Left colon (tissue), 2 donors: ENCODE measurements around the gene BCAR1. TPM values are rescaled to one million over a fixed set of nuclear protein-coding genes. Genes with fewer than 3 reads are reported as not detected.
A peak's percentile ranks its signal among the peaks of the same experiment; 100 is the strongest.
"Not testable (repeated sequence)": the region's sequence is repeated elsewhere in the genome, so short reads cannot be mapped to it uniquely, and the experiment has no call there.

Source experiments
- ATAC-seq: fragments of 200-7000 bp; cut with Tn5 transposase; one replicate; pipeline ENCODE4 v1.9.1; 2020; ENCODE audit warnings: mild to moderate bottlenecking, moderate library complexity
- DNase-seq, 2 donors: peaks; one replicate each; pipeline ENCODE4 v3.0.0-alpha.2; 2020
- intact Hi-C, 2 donors: fragments of 100-400 bp; cut with DNase I in 1 of 2; cut with micrococcal nuclease in 1 of 2; formaldehyde crosslinking; loops; one replicate each; pipeline versions ENCODE4 v1.11.2 to v1.14.0; 2022; cut with DNase I, micrococcal nuclease
- total RNA-seq, 2 donors: library from RNA; stranded (reverse); fragmentation: NEBNext Ultra II Directional; extraction: Animal tissue kit (Norgen Biotek cat#: 25700); gene quantifications; one replicate each; pipeline ENCODE4 v1.2.1, GENCODE V29; 2021
- donor health status: DM: no; HTN: no; CAD: no.
- donor health status: DM: yes; HTN: yes; CAD: no.

BCAR1 gene
- total RNA-seq, 2 donors from 2014 or later, result 139 to 145 TPM

DNA sequence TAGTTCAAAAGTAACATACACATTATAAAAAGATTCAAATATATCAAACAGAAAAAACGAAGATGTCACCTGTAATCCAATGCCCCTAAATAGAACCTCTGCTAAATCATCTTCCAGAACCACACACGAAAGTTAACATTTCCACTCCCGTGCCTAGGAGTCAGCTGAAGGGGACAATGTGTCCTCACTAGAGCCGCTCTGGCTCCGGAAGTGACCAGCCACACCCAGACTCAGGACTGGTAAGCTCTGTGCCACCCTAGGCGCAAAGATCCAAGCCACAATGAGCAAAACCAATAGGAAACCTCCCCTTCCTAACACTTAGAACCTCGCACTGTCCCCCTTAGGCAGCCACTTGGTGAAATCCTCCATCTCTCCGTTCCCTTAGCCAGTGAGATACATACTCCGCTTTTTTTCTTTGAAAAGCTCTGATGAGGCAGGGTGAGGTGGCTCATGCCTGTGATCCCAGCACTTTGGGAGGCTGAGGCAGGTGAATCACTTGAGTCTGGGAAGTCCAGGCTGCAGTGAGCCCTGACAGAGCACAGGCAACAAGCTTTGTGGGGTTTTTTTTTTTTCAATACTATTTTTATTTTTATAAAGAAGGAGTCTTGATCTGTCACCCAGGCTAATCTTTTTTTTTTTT, 20.8 kb downstream of the BCAR1 start:
- DNase-seq (no peak), ATAC-seq (no peak)
- intact Hi-C loops, result loop anchor here (5.0 to 10.0 kb wide), 2 partner anchors 157 to 164 kb away; no protein-coding TSS in a partner anchor

DNA sequence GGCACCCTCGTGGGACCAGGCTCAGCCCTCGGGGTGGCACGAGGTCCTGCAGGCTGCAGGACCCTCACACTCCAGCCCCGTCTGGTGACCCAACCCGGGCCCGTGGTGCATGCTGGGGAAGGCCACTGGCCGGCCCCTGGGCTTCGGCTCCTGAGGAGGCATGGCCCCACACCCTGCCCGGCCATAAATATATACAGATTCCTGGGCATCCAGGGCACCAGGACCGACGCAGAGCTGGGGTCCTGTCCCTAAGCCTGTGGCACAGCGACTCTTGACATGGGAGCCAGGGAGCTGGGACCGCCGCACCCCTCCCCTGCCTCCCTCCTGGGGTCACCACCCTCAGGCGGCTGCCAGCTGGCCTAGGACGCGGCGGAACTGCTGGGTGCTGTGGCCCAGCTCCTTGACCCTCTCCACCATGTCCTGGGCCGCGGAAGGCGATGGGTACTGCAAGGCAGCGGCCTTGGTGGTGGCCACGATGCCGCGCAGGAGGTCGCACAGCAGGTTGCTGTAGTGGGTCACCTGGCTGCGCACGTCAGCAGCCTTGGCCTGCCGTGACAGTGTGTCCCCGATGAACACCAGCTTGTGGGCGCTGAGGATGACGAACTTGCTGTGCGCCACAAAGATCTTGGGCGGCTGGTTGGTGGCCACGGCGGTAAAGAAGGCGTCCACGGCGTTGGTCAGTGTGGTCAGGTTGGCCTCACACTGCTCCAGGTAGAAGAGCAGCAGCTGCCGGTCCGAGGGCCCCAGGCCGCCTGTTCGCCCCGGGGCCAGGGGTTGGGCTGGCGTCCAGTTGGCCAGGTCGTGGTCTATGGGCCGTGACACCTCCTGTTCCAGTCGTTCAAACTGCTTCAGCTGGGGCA, 22.0 kb downstream of the BCAR1 start:
- intact Hi-C loops, result loop anchor here (5.0 to 10.0 kb wide), 2 partner anchors 158 to 165 kb away; no protein-coding TSS in a partner anchor
- ATAC-seq (no peak), DNase-seq (no peak)

DNA sequence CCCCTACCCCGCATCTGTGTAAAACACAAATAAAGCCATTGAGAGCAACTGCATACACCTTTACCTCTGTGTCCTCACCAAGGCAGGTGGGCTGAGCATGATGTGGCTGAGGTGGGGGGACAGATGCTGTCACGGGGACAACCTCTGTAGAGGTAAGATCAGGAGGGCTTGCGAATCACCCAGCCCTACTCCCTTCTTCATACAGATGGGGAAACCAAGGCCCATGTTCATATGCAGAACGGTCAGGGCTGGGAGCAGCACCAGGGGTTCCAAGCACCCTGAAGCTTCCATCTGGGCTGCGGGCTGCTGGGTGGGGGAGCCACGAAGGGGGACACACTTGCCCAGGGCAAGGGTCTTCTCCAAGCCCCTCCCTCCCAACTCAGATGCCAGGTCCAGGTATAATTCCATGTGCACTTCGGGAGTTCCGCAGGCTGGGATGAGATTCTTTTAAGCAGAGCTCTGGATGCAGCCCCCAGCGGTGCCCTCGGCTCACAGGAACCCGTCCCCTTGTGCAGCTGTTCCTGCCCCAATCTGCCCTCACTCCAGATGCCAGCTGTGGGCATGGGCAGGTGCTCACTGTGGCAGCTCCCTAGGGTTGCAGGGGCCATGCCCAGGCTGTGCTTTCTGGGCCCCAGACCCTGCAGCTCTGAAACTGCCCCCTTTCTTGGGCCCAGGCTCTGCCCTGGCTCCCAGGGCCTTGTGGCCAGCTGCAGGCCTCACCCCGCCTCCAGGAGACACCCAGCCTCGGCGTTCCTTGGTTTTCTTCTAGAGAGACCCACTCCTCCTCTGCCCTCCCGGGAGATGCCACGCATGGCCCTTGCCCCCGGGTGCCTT, 23.1 kb downstream of the BCAR1 start:
- ATAC-seq (peak; percentile 0), DNase-seq (no peak)
- intact Hi-C loops, result no loop called here

DNA sequence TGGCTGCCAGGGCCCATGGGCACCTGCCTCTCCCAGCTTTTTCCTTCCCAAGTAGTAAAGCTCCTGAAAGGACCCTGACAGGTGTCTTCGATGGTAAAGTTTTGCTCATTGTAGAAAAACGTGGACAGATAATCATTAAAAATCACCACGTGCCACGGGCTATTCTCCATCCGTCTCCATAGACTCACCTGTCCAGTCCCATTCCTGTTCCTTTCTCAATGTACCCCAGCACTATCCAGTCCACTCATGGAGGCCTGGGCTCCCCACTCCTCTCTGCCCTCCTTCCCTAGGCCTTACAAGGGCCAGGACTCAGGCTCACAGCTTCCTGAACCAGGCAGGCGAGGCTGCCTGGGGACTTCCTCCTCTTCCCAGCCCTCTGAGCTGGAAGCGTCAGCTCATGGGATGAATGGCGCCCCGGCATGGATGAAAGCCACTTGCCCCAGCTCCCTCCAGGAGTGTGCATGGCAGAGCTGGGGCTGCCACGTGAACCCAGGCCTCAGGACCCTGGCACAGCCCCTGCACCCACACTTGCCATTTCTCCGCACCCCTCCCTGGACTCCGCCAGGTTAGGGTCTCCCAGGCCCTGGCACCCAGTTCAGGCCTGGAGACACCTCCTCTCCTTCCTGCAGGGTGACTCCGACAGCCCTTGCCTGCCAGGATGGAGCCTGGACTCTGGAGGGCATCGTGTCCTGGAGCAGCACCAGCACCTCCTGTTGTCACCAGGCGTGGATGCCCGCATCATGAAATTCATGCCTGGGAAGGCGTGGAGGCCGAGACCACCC, 23.9 kb downstream of the BCAR1 start:
- intact Hi-C loops, result no loop called here
- DNase-seq (no peak), ATAC-seq (peak; percentile 20)

DNA sequence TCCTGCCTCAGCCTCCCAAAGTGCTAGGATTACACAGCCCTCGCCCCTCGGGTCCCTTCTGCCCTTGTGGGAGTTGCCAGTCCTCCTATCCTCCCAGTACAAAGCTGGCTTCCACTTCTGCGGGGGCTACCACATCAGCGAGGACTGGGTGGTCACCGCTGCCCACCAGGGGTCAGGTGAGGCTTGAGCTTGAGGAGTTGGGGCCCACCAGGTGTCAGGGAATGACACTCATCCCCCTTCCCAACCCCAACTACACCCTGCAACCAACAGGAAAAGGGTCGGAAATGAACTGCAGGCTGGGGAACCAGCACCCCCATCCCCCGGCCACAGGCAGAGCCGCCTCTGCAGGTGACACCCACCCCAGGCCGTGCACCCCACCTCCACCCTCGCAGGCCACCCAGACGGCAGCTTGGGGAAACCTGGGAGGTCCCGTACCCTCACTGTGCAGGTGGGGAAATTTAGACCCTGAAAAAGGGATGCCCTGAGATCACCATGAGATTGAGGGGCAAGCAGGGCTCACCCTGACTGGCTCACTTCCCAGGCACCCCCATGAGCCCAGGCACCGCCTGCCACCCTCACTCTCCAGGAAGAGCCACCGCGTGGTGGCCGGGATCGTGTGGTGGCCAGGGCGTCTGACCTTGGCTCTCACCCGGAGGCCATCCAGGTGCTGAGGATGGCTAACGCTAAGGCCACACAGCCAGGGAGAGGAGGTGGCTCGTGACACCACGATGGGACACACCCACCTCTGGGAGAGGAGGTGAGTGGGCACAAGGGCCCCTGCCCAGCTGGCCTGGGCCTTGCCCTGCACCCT, 24.7 kb downstream of the BCAR1 start:
- DNase-seq (no peak), ATAC-seq (peak; percentile 26)
- intact Hi-C loops, result no loop called here

DNA sequence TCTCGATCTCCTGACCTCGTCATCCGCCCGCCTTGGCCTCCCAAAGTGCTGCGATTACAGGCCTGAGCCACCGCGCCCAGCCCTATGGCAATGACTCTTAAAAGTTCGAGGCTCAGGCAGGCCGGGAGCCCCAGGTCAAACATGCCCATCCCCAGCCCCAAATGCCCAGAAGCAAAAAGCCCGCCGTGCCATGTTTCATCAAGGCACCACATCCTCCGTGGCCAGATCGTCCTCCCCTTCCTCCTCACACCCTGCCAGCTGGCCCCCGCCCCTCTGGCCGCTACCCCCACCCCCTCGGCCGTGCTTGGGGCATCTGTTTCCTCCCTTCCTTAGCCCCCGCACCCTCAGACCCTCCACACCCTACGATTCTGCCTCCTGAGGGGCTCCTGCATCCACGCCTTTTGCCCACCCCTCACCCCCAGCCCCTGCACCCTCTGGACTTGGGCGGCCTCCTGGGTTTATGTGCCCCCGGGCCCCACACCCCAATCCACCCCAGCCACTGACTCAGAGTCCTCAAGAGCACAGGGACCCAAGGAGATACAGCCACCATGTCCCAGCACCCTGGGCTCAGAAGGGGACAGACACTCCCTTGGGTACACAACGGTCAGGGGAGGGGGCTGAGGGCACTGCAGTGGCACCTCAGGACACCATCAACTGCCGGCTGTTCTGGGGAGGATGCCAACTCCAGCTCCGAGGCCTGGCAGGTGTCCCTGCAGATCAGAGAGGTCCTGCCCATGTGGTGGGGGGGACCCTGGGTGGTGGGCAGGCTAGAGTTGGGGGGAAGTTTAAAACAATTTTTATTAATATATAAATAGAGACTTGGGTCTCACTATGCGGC, 25.5 kb downstream of the BCAR1 start:
- intact Hi-C loops, result loop anchor here in 1 of 2 donors (2.0 kb wide), 1 partner anchor 19 kb away; the partner anchor contains the start of gene CTRB2
- ATAC-seq, result peak; percentile 9

DNA sequence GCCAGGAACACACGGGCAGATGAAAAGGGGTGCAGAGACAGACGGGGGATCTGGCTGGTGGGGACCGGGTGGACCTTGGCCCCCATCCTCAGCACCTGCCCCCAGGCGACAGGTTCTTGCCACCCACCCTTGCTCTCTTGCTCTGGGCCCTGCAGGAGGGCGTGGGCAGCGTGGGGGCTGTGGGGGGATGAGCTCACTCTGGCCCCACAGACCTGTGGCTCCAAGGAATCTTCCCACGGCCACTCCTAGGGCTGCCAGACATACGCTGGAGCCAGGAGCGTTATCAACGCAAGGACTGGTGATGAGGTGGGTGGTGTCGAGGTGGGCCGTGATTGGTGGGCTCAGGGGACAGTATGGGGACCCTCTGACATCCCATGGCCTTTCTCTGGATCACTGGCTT, 26.3 kb downstream of the BCAR1 start:
- intact Hi-C loops, result loop anchor here in 1 of 2 donors (2.0 kb wide), 1 partner anchor 18 kb away; the partner anchor contains the start of gene CTRB2
- ATAC-seq, result peak; percentile 14

More for the DNA sequence above, 25.5 kb downstream of the BCAR1 start:
- no peak for DNase-seq

DNA sequence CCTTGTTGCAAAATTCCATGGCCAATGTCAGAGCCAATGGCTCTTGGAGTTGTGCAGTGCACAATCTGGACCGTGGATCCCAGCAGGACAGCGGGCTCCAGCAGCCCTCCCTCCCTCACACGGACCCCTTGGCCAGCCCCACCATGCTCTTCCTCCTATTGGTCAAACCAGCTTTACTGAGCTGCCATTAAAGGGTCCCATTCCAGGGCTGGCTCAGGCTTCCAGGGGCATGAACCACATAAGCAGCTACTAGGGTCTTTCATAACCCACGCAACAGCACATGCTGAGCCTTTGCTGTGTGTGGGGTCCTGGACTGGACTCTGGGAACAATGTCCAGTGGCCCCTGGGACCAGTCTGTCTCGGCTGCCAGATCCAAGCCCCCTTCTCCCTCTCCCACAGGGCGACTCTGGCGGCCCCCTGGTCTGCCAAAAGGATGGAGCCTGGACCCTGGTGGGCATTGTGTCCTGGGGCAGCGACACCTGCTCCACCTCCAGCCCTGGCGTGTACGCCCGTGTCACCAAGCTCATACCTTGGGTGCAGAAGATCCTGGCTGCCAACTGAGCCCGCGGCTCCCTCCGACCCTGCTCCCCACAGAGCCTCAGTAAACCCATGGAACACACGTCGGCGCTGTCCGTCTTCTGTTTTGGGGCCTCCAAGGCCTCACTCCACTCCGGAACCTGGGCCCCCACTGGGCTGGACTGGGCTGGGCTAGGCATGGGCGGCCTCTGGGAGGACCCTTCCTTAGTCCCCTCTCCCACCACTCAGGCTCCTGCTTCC, 26.9 kb downstream of the BCAR1 start:
- ATAC-seq (peak; percentile 1), DNase-seq (no peak)
- intact Hi-C loops, result loop anchor here in 1 of 2 donors (2.0 kb wide), 1 partner anchor 18 kb away; the partner anchor contains the start of gene CTRB2

More for the DNA sequence above, 26.3 kb downstream of the BCAR1 start:
- no peak for DNase-seq

DNA sequence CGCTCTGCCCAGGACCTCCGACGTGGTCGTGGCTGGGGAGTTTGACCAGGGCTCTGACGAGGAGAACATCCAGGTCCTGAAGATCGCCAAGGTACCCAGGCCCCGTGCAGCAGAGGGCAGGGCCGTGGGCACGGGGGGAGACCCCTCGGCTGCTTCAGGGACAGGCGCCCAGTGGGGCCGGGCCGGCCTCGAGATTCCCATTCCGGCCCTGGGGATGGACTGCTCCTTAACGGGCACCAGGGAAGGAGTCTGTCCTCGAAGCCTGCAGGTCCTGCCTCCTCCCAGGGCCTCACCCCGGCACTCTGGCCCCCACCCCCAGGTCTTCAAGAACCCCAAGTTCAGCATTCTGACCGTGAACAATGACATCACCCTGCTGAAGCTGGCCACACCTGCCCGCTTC, 28.3 kb downstream of the BCAR1 start:
- ATAC-seq, DNase-seq, intact Hi-C loops: not testable (repeated sequence)

DNA sequence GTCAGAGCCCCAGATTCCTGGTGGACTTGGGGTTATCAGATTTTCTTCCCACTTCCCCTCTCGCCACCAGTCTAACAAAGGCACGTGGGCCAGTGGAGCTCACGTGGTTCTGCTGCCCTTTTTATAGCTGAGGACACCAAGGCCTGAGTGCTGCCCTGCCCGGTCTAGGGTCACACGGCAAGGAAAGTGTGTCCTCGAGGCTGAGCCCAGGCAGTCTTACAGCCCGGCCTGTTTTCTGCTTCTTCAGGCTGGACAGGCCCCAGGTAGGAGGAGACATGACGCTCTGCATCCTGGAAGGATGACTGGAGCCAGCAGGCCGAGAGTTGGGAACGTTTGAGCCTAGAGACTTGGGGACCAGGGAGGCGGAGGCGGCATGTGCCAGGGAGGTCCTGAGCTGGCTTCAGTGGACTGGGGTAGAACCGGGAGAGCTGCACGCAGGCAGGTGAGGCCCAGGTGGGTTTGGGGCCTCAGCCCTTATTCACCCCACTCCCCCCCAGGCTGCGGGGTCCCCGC, 29.1 kb downstream of the BCAR1 start:
- intact Hi-C loops, result no loop called here
- DNase-seq (no peak), ATAC-seq (no peak)

DNA sequence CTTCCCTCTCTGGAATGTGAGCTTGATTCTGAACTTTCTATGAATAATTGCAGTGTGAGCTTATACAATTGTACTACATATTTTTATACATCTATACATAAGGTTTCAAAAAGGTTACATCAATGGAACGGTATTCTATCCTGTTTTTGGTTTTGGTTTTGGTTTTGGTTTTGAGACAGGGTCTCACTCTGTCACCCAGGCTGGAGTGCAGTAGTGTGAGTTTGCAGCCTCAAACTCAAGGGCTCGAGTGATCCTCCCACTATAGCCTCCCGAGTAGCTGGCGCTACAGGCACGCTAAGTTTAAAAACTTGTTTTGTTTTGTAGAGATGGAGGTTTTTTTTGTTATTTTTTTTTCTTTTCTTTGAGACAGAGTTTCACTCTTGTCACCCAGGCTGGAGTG, 31.6 kb downstream of the BCAR1 start:
- DNase-seq (no peak), ATAC-seq (no peak)
- intact Hi-C loops, result no loop called here

DNA sequence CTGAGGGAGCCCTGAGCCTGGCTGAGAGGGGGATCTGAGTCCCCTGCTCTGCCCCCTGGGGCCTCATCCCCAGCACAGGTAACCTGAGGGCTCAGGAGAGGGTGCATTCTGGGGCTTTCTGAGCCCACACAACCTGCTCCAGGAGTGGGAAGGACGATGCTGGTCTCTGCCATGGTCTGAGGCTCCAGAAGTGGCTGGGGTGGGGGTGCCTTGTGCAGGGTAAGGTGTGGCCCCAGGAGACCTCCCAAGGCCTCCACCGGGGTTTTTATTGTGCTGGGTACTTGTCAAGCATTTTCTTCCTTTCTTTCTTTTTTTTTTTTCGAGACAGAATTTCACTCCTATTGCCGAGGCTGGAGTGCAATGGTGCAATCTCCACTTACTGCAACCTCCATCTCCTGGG, 32.3 kb downstream of the BCAR1 start:
- DNase-seq (no peak), ATAC-seq (no peak)
- intact Hi-C loops, result no loop called here

DNA sequence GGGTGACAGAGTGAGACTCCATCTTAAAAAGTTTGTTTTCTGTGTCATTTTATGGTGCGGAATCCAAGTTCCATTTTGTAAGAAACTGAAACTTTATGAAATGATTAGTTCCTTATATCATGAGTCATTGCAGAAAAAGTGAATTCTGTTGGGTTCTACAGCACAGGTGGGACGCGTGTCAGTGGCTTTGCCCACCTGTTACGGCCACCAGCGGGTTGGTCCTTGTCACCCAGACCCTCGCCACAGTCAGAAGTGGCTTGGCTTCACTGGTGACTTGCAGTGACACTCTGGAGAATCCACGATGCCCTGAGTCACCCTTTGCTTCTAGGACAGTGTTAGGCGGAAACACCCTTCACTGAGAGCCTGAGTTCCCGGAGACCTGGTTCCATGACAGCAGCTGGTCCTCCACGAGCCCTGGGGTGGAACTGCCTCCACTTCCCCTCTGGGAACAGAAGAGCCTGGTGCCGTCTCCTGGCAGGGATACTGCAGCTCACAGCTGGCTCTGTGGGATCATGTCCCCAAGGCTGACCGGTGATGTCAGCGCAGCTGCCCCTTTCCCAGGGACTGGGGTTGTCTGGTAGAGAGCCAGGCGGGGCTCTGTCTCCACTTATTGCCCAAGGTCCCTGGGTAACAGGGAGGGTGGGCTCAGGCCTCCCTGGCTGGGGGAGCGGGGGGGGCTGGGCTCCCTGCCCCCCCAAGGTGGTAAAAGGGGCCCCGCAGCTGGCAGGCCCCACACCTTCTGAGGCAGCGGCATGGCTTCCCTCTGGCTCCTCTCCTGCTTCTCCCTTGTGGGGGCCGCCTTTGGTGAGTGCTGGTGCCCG, 33.0 kb downstream of the BCAR1 start, which contains the start of gene CTRB1:
Gene CTRB1, plus strand, starts transcription at position 733 of the 821 bp plus-strand sequence. Its CDS starts 20 bp downstream, at position 753.
- no peak for DNase-seq
- intact Hi-C loops, result no loop called here
- ATAC-seq, result no peak

DNA sequence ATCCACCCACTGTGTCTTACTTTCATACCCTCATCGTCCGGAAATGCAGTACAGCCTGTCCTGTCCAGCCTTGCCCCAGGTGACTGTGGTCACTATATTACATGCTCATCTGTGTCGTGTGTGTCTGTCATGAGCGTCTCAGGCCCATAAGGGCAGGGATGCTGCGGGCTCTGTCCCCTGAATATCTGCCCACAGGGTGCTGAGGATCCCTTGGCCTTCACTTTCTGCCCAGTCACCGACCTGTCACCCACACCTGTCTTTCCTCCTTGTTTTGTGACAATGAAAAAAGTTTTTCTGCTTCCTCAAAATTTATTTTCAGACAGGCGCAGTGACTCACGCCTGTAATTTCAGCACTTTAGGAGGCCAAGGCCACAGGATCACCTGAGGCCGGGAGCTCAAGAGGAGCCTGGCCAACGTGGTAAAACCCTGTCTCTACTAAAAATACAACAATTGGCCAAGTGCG, 34.0 kb downstream of the BCAR1 start:
- ATAC-seq (no peak), DNase-seq (no peak)
- intact Hi-C loops, result no loop called here

DNA sequence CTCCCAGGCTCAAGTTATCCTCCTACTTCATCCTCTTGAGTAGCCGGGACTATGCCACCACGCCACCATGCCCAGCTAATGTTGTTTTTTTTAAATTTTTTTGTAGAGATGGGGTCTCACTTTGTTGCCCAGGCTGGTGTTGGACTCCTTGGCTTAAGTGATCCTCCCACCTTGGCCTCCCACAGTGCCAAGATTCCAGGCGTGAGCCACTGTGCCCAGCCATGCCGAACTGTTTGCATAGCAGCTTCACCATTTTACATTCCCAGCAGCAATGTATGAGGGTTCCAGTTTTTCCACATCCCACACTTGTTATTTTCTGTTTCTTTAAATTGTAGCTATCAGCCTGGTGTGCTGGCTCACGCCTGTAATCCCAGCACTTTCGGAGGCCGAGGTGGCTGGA, 34.8 kb downstream of the BCAR1 start:
- intact Hi-C loops, result no loop called here
- DNase-seq, result no peak
- ATAC-seq, result no peak
